K562 (cell line): ENCODE results near the gene ELMO3. TPM values are rescaled to one million over a fixed set of nuclear protein-coding genes. Genes with fewer than 3 reads are reported as not detected.

Experiments
- CREB1 ChIP-seq, 2 experiments: sonication (generic) in 1 of 2; formaldehyde crosslinking in 1 of 2; IDR thresholded peaks; 2 replicates each; pipeline versions ENCODE4 v1.6.1 to v1.8.0; 2012 to 2022; ENCODE audit warnings: inconsistent platforms in 1 of 2, mild to moderate bottlenecking in 1 of 2, missing genetic modification reagents in 1 of 2, moderate library complexity in 1 of 2
- EGR1 ChIP-seq: fragments of 450-650 bp; conservative IDR thresholded peaks from 2 replicates; pipeline ENCODE4 v1.6.1; 2017; ENCODE audit warnings: mild to moderate bottlenecking
- ETV6 ChIP-seq, 3 experiments: fragments of 150-350 bp in 1 of 3; sonication (generic) in 1 of 3; formaldehyde crosslinking in 1 of 3; IDR thresholded peaks; 2 replicates each; pipeline versions ENCODE4 v1.6.1 to v1.8.0; 2014 to 2022; ENCODE audit warnings: borderline replicate concordance in 2 of 3, low read depth in 2 of 3, antibody characterized with exemption in 1 of 3, low read length in 1 of 3, mild to moderate bottlenecking in 1 of 3, missing genetic modification reagents in 1 of 3
- GTF2A2 ChIP-seq: IDR thresholded peaks from 2 replicates; pipeline ENCODE4 v1.6.1; 2016; ENCODE audit warnings: mild to moderate bottlenecking, missing genetic modification characterization, missing compliant biosample characterization
- HDAC8 ChIP-seq: fragments of 450-650 bp; IDR thresholded peaks from 2 replicates; pipeline ENCODE4 v1.6.1; 2016; ENCODE audit warnings: mild to moderate bottlenecking, missing genetic modification characterization, moderate library complexity, missing compliant biosample characterization
- KDM2B ChIP-seq: fragments of 250-450 bp; sonication (Bioruptor Pico); IDR thresholded peaks from 2 replicates; pipeline ENCODE4 v1.8.0; 2021; ENCODE audit warnings: mild to moderate bottlenecking, moderate library complexity
- LCOR ChIP-seq: sonication (generic); formaldehyde crosslinking; IDR thresholded peaks from 2 replicates; pipeline ENCODE4 v1.8.0; 2022; ENCODE audit warnings: mild to moderate bottlenecking, missing genetic modification reagents
- MAFF ChIP-seq: IDR thresholded peaks from 2 replicates; pipeline ENCODE4 v1.6.1; 2012; ENCODE audit warnings: low read length, improper control_type of control experiment
- MGA ChIP-seq: fragments of 450-650 bp; IDR thresholded peaks from 2 replicates; pipeline ENCODE4 v1.6.1; 2016; ENCODE audit warnings: mild to moderate bottlenecking, moderate library complexity
- NFIC ChIP-seq: fragments of 450-650 bp; IDR thresholded peaks from 2 replicates; pipeline ENCODE4 v1.6.1; 2017; ENCODE audit warnings: mild to moderate bottlenecking, inconsistent platforms
- RBM17 ChIP-seq: fragments of 200-400 bp; formaldehyde crosslinking; IDR thresholded peaks from 2 replicates; pipeline ENCODE4 v1.6.1; 2017; ENCODE audit warnings: low read depth, mild to moderate bottlenecking, low read length, borderline replicate concordance
- ZNF263 ChIP-seq: sonication (generic); formaldehyde crosslinking; IDR thresholded peaks from 2 replicates; pipeline ENCODE4 v1.8.0; 2022; ENCODE audit warnings: mild to moderate bottlenecking, missing genetic modification reagents, borderline replicate concordance
- polyA plus RNA-seq, 8 experiments: library from polyadenylated mRNA; depleted of rRNA in 4 of 8; stranded (reverse) in 5 of 8; unstranded in 3 of 8; fragments of >200 nt; fragmentation: Nextera tagmentation in 2 of 8; fragmentation: Illumina TruSeq in 1 of 8; extraction: Ambion mirVana in 2 of 8; extraction: Trizol in 1 of 8; gene quantifications; 2 replicates each; pipeline versions ENCODE4 v1.2.1 to v1.2.3, GENCODE V29; 2011 to 2014; ENCODE audit warnings: inconsistent platforms in 1 of 8, missing spikeins in 1 of 8
- total RNA-seq, 7 experiments: library from RNA; depleted of rRNA in 6 of 7; stranded (reverse); fragments of >200 nt in 6 of 7; fragmentation: Illumina TruSeq in 2 of 7; extraction: Trizol in 2 of 7; gene quantifications; 2 replicates each; pipeline versions ENCODE4 v1.2.1 to v1.2.3, GENCODE V29; 2011 to 2021; ENCODE audit warnings: low replicate concordance in 1 of 7

Gene ELMO3
- total and polyA plus RNA-seq, 9 of the 15 experiments (the other 6 are each of a cell fraction or from before 2014, with no cell fraction given), result 0.04 to 5.1 (median 1.5) TPM

DNA sequence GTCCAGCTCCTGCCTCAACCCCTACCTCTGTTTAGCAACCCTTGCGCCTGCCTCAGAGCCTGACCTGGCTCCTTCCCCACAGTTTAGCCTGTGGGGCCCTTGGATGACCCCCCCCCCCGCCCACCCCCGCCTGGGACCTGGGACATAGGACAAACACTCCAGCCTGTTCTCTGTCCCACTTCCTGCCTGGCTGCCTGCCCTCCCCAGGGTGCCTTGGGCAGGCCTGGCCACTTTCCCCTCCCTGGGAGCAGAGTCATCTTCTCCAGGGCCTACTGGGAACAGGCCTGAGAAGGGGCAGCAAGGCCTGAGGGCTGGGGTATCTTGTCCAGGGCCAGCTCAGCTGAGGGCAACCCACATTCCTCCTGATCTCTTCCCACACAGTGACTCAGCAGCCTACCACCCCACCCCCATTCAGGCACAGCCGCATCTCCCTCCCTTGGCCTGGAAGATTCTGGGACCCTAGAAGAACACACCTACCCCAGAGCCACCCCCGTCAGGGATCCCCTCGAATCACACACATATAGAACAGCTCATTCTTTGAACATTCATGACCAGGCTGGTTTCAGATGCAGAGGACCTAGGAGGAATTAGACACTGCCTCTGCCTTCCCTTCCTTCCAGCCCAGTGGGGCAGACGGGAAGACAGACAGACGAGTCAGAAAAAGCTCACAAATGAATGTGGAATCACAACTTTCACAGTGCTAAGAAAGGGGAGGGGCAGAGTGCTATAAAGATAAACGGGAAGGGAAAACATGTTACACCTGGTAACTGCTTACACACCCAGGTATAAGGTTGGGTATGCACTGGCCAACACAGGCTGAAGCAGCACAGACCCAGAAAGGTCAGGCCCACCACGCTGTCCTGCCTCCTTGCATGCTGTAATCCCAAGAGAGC is 42.3 kb downstream of the ELMO3 start (continued):
- TF ChIP-seq GTF2A2 (tag), result no peak
- no peak for TF ChIP-seq MGA
- no peak for TF ChIP-seq CREB1 (IDR thresholded peaks at IDR 0.05)
- no peak for TF ChIP-seq CREB1 (CRISPR knock-in tag; IDR thresholded peaks at IDR 0.05)
- no peak for TF ChIP-seq KDM2B
- TF ChIP-seq HDAC8 (tag), result no peak
- no peak for TF ChIP-seq RBM17
- TF ChIP-seq EGR1, result peak; percentile 89
- TF ChIP-seq NFIC, result 0 out of 2 replicates have a peak, but pooled peaks have one; percentile 13
- TF ChIP-seq MAFF, result peak; percentile 79
- TF ChIP-seq ZNF263 (CRISPR knock-in tag), result no peak
- no peak for TF ChIP-seq ETV6 (IDR thresholded peaks at IDR 0.05; ENCODE audit: borderline replicate concordance in 1 of 2, low read depth in 2 of 2, low read length in 1 of 2)
- TF ChIP-seq ETV6 (CRISPR knock-in tag; IDR thresholded peaks at IDR 0.05; ENCODE audit: borderline replicate concordance), result no peak
- TF ChIP-seq LCOR (CRISPR knock-in tag), result no peak
